Chondrocyte (in vitro differentiated cells): ENCODE measurements around the gene RAD51B. TPM values are rescaled to one million over a fixed set of nuclear protein-coding genes. Genes with fewer than 3 reads are reported as not detected.

Source experiments
- DNase-seq: peaks from one replicate; pipeline ENCODE4 v3.0.0; 2021; ENCODE audit warnings: mixed read lengths, low spot score
- H3K27ac Mint-ChIP-seq: one replicate; pipeline ENCODE4 v1.8.0; 2021; ENCODE audit warnings: mild to moderate bottlenecking, moderate library complexity, mixed read lengths; ENCODE audit not compliant: unreplicated experiment
- H3K27me3 Mint-ChIP-seq: 2 replicates; pipeline ENCODE4 v1.8.0; 2021; ENCODE audit warnings: low read depth, mixed read lengths
- H3K36me3 Mint-ChIP-seq: 2 replicates; pipeline ENCODE4 v1.8.0; 2021; ENCODE audit warnings: low read depth, mixed read lengths
- H3K4me1 Mint-ChIP-seq: 2 replicates; pipeline ENCODE4 v1.8.0; 2021; ENCODE audit warnings: low read depth, mild to moderate bottlenecking, mixed read lengths
- H3K4me3 Mint-ChIP-seq: one replicate; pipeline ENCODE4 v1.8.0; 2021; ENCODE audit warnings: mild to moderate bottlenecking, moderate library complexity, mixed read lengths; ENCODE audit not compliant: unreplicated experiment
- H3K9me3 Mint-ChIP-seq: 2 replicates; pipeline ENCODE4 v1.8.0; 2021; ENCODE audit warnings: low read depth, mixed read lengths
- total RNA-seq: library from RNA; stranded (reverse); gene quantifications from 3 replicates; pipeline ENCODE4 v1.2.1, GENCODE V29; 2021
- TF ChIP-seq, protein P1 (sequence below): fragments of 200-600 bp; sonication (generic); IDR thresholded peaks from 2 replicates; pipeline ENCODE4 v1.5.0; 2021; ENCODE audit warnings: antibody characterized with exemption, mild to moderate bottlenecking, moderate library complexity

RAD51B gene
- total RNA-seq, 1 donor from 2014 or later: 8.2 TPM

DNA sequence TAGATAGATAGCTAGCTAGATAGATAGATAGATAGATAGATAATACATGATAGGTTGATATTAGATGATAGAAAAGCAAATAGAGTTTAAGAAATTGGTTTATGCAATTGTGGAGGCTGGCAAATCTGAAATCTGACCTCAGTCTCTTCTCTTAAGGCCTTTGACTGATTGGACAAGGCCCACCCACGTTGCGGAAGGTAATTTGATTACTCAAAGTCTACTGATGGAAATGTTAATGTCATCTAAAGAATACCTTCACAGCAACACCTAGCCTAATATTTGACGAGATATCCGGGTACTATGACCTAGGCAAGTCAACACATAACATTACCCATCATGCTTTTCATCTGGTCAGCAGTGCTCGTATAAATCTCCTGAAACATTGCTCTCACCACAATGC is 782.9 kb downstream of the RAD51B start:
- H3K4me3 Mint-ChIP-seq: no peak overlapping the region
- TF ChIP-seq, protein P1, sequence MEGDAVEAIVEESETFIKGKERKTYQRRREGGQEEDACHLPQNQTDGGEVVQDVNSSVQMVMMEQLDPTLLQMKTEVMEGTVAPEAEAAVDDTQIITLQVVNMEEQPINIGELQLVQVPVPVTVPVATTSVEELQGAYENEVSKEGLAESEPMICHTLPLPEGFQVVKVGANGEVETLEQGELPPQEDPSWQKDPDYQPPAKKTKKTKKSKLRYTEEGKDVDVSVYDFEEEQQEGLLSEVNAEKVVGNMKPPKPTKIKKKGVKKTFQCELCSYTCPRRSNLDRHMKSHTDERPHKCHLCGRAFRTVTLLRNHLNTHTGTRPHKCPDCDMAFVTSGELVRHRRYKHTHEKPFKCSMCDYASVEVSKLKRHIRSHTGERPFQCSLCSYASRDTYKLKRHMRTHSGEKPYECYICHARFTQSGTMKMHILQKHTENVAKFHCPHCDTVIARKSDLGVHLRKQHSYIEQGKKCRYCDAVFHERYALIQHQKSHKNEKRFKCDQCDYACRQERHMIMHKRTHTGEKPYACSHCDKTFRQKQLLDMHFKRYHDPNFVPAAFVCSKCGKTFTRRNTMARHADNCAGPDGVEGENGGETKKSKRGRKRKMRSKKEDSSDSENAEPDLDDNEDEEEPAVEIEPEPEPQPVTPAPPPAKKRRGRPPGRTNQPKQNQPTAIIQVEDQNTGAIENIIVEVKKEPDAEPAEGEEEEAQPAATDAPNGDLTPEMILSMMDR: no peak
- DNase-seq: no peak
- H3K4me1 Mint-ChIP-seq: peaks cover 44% of the 10 kb centered on the region
- no peaks in the 10 kb centered on the region for H3K9me3 Mint-ChIP-seq
- no peaks in the 10 kb centered on the region for H3K36me3 Mint-ChIP-seq
- H3K27ac Mint-ChIP-seq: no peak overlapping the region
- H3K27me3 Mint-ChIP-seq: no peaks in the 10 kb centered on the region

DNA sequence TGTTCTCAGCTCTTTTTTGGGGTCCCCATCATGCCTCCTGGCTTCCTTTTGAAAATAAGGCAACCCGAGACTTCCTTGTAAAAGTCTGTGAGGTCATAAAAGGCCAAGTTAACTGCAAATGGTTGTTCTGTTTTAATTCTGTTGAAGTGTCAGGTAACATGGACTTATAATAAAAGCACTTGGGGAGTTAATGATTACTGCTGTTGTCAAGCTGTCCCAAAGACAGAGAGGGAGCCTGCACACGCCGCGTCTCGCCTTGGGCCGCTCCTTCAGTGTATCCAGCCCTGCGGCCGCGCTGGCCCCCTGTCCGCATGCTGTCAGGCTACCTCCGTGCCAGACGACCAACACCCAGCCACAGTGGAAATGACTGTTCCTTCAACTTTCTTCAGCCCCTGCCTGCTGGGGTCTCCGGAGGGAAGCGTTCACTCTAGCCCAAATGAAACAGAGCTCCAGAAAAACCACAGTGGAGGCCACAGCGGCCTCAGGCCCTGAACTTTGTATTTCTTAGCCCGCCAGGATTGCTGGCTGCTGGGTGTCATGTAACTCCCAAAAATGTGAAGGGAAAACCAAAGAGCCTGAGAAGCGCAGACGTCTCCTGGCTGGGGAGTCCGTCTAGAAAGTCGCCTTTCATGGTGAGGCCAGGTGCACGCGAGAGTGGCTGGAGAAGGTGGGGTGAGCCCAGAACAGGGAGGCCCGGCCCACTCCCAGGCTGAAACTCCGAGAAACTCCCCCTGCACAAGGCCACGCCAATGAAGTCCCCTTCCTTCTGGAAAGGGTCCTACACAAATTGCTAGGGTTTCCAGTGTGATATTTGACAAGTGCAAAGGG is 784.2 kb downstream of the RAD51B start:
- Mint-ChIP-seq H3K4me1 (peaks cover 42% of the 10 kb centered on the region), H3K9me3 (no peaks in the 10 kb centered on the region), H3K4me3 (no peak overlapping the region), H3K27ac (no peak overlapping the region), H3K36me3 (no peaks in the 10 kb centered on the region), H3K27me3 (no peaks in the 10 kb centered on the region)
- DNase-seq: no peak
- TF ChIP-seq, protein P1: no peak

DNA sequence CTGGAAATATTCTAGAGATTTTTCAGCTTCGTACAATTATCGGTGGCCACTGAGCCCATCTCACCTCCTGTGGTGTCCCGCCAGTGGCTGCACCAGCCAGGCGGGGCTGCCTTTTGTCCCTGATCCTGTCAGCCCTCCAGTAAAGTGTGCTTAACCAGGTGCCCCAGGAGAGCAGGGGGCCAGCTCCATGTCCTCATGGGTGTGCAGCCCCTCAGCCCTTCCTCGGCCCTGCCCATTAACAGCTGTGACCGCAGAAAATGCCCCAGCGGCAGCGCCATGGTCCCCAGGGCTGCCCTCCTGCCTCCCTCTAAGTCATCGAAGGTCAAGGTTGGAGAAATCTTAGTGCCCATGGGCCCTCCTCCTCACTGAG is 784.8 kb downstream of the RAD51B start:
- DNase-seq: no peak
- H3K4me1 Mint-ChIP-seq: peaks cover 36% of the 10 kb centered on the region
- H3K27ac Mint-ChIP-seq: no peak overlapping the region
- H3K27me3 Mint-ChIP-seq: no peaks in the 10 kb centered on the region
- no peak overlapping the region for H3K4me3 Mint-ChIP-seq
- H3K36me3 Mint-ChIP-seq: no peaks in the 10 kb centered on the region
- no peaks in the 10 kb centered on the region for H3K9me3 Mint-ChIP-seq
- TF ChIP-seq, protein P1: no peak

DNA sequence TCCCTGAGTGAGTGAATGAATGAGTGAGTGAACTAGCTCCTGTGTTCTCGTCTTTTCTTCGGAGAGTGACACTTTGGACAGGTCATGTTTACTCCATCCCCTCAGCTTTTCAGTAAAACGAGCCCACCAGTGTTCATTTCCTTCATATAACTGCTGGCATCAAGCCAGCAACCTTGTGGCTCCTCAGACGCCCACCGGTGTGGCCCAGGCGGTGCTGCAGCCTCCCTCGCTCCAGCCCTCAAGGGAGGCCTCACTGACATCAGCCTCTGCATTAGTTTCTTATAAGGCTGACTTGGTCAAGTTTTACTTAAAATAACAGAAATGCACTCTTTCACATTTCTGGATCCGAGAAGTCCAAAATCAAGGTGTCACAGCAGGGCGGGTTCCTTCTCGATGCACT is 785.2 kb downstream of the RAD51B start:
- TF ChIP-seq, protein P1: no peak
- Mint-ChIP-seq H3K4me3 (no peak overlapping the region), H3K4me1 (peaks cover 32% of the 10 kb centered on the region), H3K36me3 (no peaks in the 10 kb centered on the region), H3K9me3 (no peaks in the 10 kb centered on the region), H3K27ac (no peak overlapping the region), H3K27me3 (no peaks in the 10 kb centered on the region)
- no peak for DNase-seq

DNA sequence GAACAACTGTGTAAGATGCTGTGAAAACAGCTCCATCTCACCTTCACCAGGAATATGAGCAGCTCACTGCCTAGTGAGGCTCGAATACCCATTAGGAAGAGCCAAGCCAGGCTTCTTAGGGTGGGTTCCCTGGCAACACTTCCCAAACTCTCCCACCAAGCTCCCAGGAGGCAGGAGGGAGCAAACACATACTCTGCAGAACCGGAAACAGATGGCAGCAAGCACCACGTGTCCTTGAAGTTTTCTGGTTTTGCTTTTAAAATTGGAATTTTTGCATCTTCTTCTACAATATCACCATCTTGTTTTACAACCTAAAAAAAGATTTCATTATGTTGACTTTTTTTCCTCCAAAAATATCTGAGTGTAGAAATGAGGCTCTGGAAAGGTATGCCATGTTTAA is 786.6 kb downstream of the RAD51B start:
- Mint-ChIP-seq H3K27ac (no peak overlapping the region), H3K4me3 (no peak overlapping the region), H3K9me3 (no peaks in the 10 kb centered on the region), H3K27me3 (no peaks in the 10 kb centered on the region), H3K36me3 (no peaks in the 10 kb centered on the region), H3K4me1 (peaks cover 32% of the 10 kb centered on the region)
- DNase-seq: no peak
- TF ChIP-seq, protein P1: no peak
